ENCODE measurements around the gene LRRC74B. TPM values are rescaled to one million over a fixed set of nuclear protein-coding genes. Genes with fewer than 3 reads are reported as not detected.

Gene LRRC74B
- total RNA-seq, 4 donors from 2014 or later = not detected

GRCh38 chr22:21014726-21015465 is 30.9 kb upstream of the LRRC74B start, which contains the start of gene P2RX6:
TSS of gene P2RX6 (plus strand) at chr22:21015165. CDS start at chr22:21015175, 10 bp downstream.
- peak within 1 kb of the TSS; percentile 53 to 66 (median 59) for H3K4me3 ChIP-seq
- H3K36me3 ChIP-seq = no peaks in the 10 kb centered on the region
- H3K27me3 ChIP-seq = no peaks in the 10 kb centered on the region
- TF ChIP-seq POLR2AphosphoS5 (IDR thresholded peaks at IDR 0.05) (no peak), EP300 (IDR thresholded peaks at IDR 0.05) (no peak)
- no peaks in the 10 kb centered on the region for H3K9me3 ChIP-seq
- WGBS = 34% methylated on average over 11 of the region's 12 CpGs
- DNase-seq (ENCODE audit: extremely low spot score) = no peak
- peaks cover 22 to 27% (median 25%) of the 10 kb centered on the region in 4 donors for H3K4me1 ChIP-seq
- peak within 1 kb of the TSS; percentile 71 to 86 (median 80) for H3K27ac ChIP-seq (replicated peaks in 1 of 4)
- intact Hi-C loops (cut with DNase I) = loop anchor here (10.0 kb wide), 1 partner anchor 50 kb away; the partner anchor contains the start of gene AIFM3

GRCh38 chr22:21015466-21016006 is 30.2 kb upstream of the LRRC74B start:
- peaks cover 22 to 27% (median 25%) of the 10 kb centered on the region in 4 donors for H3K4me1 ChIP-seq
- TF ChIP-seq POLR2A (IDR thresholded peaks at IDR 0.05; ENCODE audit: low read depth) = no peak
- TF ChIP-seq CTCF (IDR thresholded peaks at IDR 0.05) = no peak
- TF ChIP-seq EP300 (IDR thresholded peaks at IDR 0.05) = no peak
- TF ChIP-seq POLR2AphosphoS5 (IDR thresholded peaks at IDR 0.05) = no peak
- no peaks in the 10 kb centered on the region for H3K9me3 ChIP-seq
- H3K27me3 ChIP-seq = no peaks in the 10 kb centered on the region
- H3K27ac ChIP-seq (replicated peaks in 1 of 4) = no peak overlapping the region
- intact Hi-C loops (cut with DNase I) = loop anchor here (10.0 kb wide), 1 partner anchor 51 kb away; the partner anchor contains the start of gene AIFM3
- 71% methylated on average over 10 of the region's 10 CpGs for WGBS
- no peaks in the 10 kb centered on the region for H3K36me3 ChIP-seq
- H3K4me3 ChIP-seq = no peak overlapping the region
- DNase-seq (ENCODE audit: extremely low spot score) = no peak

GRCh38 chr22:21016644-21017420 is 28.9 kb upstream of the LRRC74B start:
- no peak for TF ChIP-seq CTCF (IDR thresholded peaks at IDR 0.05)
- no peak for TF ChIP-seq POLR2AphosphoS5 (IDR thresholded peaks at IDR 0.05)
- no peak for TF ChIP-seq EP300 (IDR thresholded peaks at IDR 0.05)
- TF ChIP-seq POLR2A (IDR thresholded peaks at IDR 0.05; ENCODE audit: low read depth) = no peak
- no peaks in the 10 kb centered on the region for H3K36me3 ChIP-seq
- intact Hi-C loops (cut with DNase I) = loop anchor here (10.0 kb wide), 1 partner anchor 52 kb away; the partner anchor contains the start of gene AIFM3
- WGBS = 91% methylated on average over 13 of the region's 13 CpGs
- H3K9me3 ChIP-seq = no peaks in the 10 kb centered on the region
- DNase-seq (ENCODE audit: extremely low spot score) = no peak
- no peak overlapping the region for H3K4me3 ChIP-seq
- peaks cover 22 to 27% (median 25%) of the 10 kb centered on the region in 4 donors for H3K4me1 ChIP-seq
- no peak overlapping the region for H3K27ac ChIP-seq (replicated peaks in 1 of 4)
- no peaks in the 10 kb centered on the region for H3K27me3 ChIP-seq

DNA sequence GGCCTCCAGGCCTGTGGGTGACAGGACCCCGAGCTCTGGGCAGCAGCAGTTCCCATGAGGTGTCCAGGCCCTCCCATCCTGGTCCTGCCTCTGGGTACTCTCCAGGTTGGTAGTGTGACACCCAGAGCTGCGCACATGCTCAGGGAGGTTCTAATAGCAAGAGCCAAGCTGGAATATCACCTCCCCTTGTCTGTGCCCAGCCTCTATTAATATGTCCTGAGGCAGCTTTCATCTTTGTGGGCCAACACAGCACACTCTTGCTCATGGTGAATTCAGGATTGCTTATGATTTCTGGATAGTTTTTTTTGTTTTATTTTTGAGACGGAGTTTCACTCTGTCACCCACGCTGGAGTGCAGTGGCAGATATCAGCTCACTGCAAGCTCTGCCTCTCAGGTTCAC is 27.4 kb upstream of the LRRC74B start:
- no peak for TF ChIP-seq POLR2AphosphoS5 (IDR thresholded peaks at IDR 0.05)
- no peak for TF ChIP-seq CTCF (IDR thresholded peaks at IDR 0.05)
- no peak for TF ChIP-seq POLR2A (IDR thresholded peaks at IDR 0.05; ENCODE audit: low read depth)
- no peak for TF ChIP-seq EP300 (IDR thresholded peaks at IDR 0.05)
- DNase-seq (ENCODE audit: extremely low spot score) = no peak
- H3K27ac ChIP-seq (replicated peaks in 1 of 4) = no peak overlapping the region
- H3K4me1 ChIP-seq = peaks cover 22 to 27% (median 25%) of the 10 kb centered on the region in 4 donors
- 90% methylated on average over 3 of the region's 4 CpGs for WGBS
- H3K36me3 ChIP-seq = no peaks in the 10 kb centered on the region
- no peak overlapping the region for H3K4me3 ChIP-seq
- no peaks in the 10 kb centered on the region for H3K9me3 ChIP-seq
- H3K27me3 ChIP-seq = no peaks in the 10 kb centered on the region
- intact Hi-C loops (cut with DNase I) = loop anchor here (10.0 kb wide), 1 partner anchor 54 kb away; the partner anchor contains the start of gene AIFM3
